SU-DHL-6 (cell line): Measurements from ENCODE around the gene MAPT.

Experiments used
- H2AFZ ChIP-seq: fragments of 200-600 bp; sonication (generic); 2 replicates; pipeline ENCODE4 v1.6.1; 2014; ENCODE audit warnings: low read depth, mild to moderate bottlenecking, moderate library complexity, mixed read lengths, antibody characterized with exemption, low read length; ENCODE audit not compliant: severe bottlenecking
- H3F3A ChIP-seq: fragments of 200-600 bp; shearing (Covaris generic); 2 replicates; pipeline ENCODE4 v1.6.0; 2016; ENCODE audit warnings: antibody characterized with exemption, mild to moderate bottlenecking; ENCODE audit not compliant: insufficient read depth
- H3K27ac ChIP-seq: fragments of 200-600 bp; sonication (generic); 2 replicates; pipeline ENCODE4 v1.5.1; 2016; ENCODE audit warnings: low read depth, mild to moderate bottlenecking, low read length, moderate library complexity, mixed read lengths
- H3K27me3 ChIP-seq: fragments of 200-600 bp; sonication (generic), shearing (Covaris generic); 2 replicates; pipeline ENCODE4 v1.6.0; 2014; ENCODE audit warnings: mild to moderate bottlenecking, low read length
- H3K36me3 ChIP-seq: fragments of 200-600 bp; sonication (generic); 2 replicates; pipeline ENCODE4 v1.6.1; 2014; ENCODE audit warnings: mild to moderate bottlenecking, low read length, mixed read lengths
- H3K4me2 ChIP-seq: fragments of 300-600, 200-600 bp; shearing (Covaris generic), sonication (generic); 2 replicates; pipeline ENCODE4 v1.6.0; 2014; ENCODE audit warnings: low read length, low read depth, mild to moderate bottlenecking; ENCODE audit not compliant: poor library complexity, severe bottlenecking
- H3K4me3 ChIP-seq: fragments of 200-600 bp; sonication (generic); 2 replicates; pipeline ENCODE4 v1.5.1; 2014; ENCODE audit warnings: antibody characterized with exemption, low read length, mild to moderate bottlenecking, mixed read lengths; ENCODE audit not compliant: insufficient read depth, poor library complexity, severe bottlenecking
- H3K79me2 ChIP-seq: fragments of 200-600 bp; sonication (generic); 2 replicates; pipeline ENCODE4 v1.6.1; 2014; ENCODE audit warnings: mild to moderate bottlenecking, low read length, moderate library complexity; ENCODE audit not compliant: insufficient read depth
- H3K9ac ChIP-seq: fragments of 200-600 bp; sonication (generic); 2 replicates; pipeline ENCODE4 v1.7.0; 2014; ENCODE audit warnings: mild to moderate bottlenecking, low read length
- H3K9me2 ChIP-seq: fragments of 200-600 bp; sonication (generic); replicated peaks from 2 replicates; pipeline ENCODE4 v1.6.1; 2014; ENCODE audit warnings: low read length; ENCODE audit not compliant: insufficient read depth
- H3K9me3 ChIP-seq: fragments of 200-600 bp; sonication (generic); 2 replicates; pipeline ENCODE4 v1.6.1; 2014; ENCODE audit warnings: low read length, mixed read lengths; ENCODE audit not compliant: insufficient read depth
- H4K20me1 ChIP-seq: fragments of 200-600 bp; sonication (generic); 2 replicates; pipeline ENCODE4 v1.6.1; 2014; ENCODE audit warnings: low read depth, mild to moderate bottlenecking, antibody characterized with exemption, low read length, moderate library complexity, mixed read lengths
- CTCF ChIP-seq: fragments of 200-600 bp; sonication (generic); IDR thresholded peaks from one replicate; pipeline ENCODE4 v1.5.1; 2017; ENCODE audit warnings: antibody characterized with exemption, mild to moderate bottlenecking, low read length, moderate library complexity; ENCODE audit not compliant: insufficient read depth, poor library complexity, severe bottlenecking
- EZH2phosphoT487 ChIP-seq: fragments of 200-600 bp; sonication (generic), shearing (Covaris generic); conservative IDR thresholded peaks from 2 replicates; pipeline ENCODE4 v1.6.1; 2018; ENCODE audit warnings: mild to moderate bottlenecking, antibody characterized with exemption, low read length, moderate library complexity, mixed read lengths

Gene MAPT

GRCh38 chr17:45849536-45849990 lies 44.8 kb upstream of the MAPT start:
- Histone ChIP-seq H3K27ac (no peak overlapping the region), H3K9ac (no peak overlapping the region), H3K79me2 (no peaks in the 10 kb centered on the region), H3F3A (no peaks in the 10 kb centered on the region), H3K4me3 (no peak overlapping the region), H2AFZ (no peak overlapping the region), H3K27me3 (no peaks in the 10 kb centered on the region), H3K9me3 (no peaks in the 10 kb centered on the region), H3K9me2 (no peaks in the 10 kb centered on the region), H3K4me2 (no peak overlapping the region), H4K20me1 (no peaks in the 10 kb centered on the region), H3K36me3 (no peaks in the 10 kb centered on the region)
- TF ChIP-seq CTCF (no peak), EZH2phosphoT487 (no peak)

- Histone ChIP-seq H3F3A (no peaks in the 10 kb centered on the region), H3K27me3 (no peaks in the 10 kb centered on the region), H3K9me2 (no peaks in the 10 kb centered on the region), H3K4me2 (no peak overlapping the region), H3K4me3 (no peak overlapping the region), H2AFZ (no peak overlapping the region), H3K27ac (no peak overlapping the region), H3K79me2 (no peaks in the 10 kb centered on the region), H4K20me1 (no peaks in the 10 kb centered on the region), H3K9ac (no peak overlapping the region), H3K9me3 (no peaks in the 10 kb centered on the region), H3K36me3 (no peaks in the 10 kb centered on the region)
- TF ChIP-seq CTCF: no peak
- TF ChIP-seq EZH2phosphoT487: no peak
Measured at GRCh38 chr17:45850011-45850410, 44.3 kb upstream of the MAPT start.

GRCh38 chr17:45850468-45850867 lies 43.9 kb upstream of the MAPT start:
- Histone ChIP-seq H3K27ac (no peak overlapping the region), H3K9ac (no peak overlapping the region), H3K79me2 (no peaks in the 10 kb centered on the region), H2AFZ (no peak overlapping the region), H3K4me3 (no peak overlapping the region), H3K27me3 (no peaks in the 10 kb centered on the region), H3K9me3 (no peaks in the 10 kb centered on the region), H4K20me1 (no peaks in the 10 kb centered on the region), H3K9me2 (no peaks in the 10 kb centered on the region), H3K4me2 (no peak overlapping the region), H3F3A (no peaks in the 10 kb centered on the region), H3K36me3 (no peaks in the 10 kb centered on the region)
- TF ChIP-seq EZH2phosphoT487 (no peak), CTCF (no peak)

- Histone ChIP-seq H3K9me2 (no peaks in the 10 kb centered on the region), H3K36me3 (no peaks in the 10 kb centered on the region), H3K9ac (no peak overlapping the region), H3K4me2 (no peak overlapping the region), H3F3A (no peaks in the 10 kb centered on the region), H3K27me3 (no peaks in the 10 kb centered on the region), H3K27ac (no peak overlapping the region), H4K20me1 (no peaks in the 10 kb centered on the region), H3K9me3 (no peaks in the 10 kb centered on the region), H3K4me3 (no peak overlapping the region), H3K79me2 (no peaks in the 10 kb centered on the region), H2AFZ (no peak overlapping the region)
- TF ChIP-seq CTCF (no peak), EZH2phosphoT487 (no peak)
Measured at GRCh38 chr17:45851022-45851421, 43.3 kb upstream of the MAPT start.
